A549 (cell line): Measurements from ENCODE around the gene ZNF619. TPM values are rescaled to one million over a fixed set of nuclear protein-coding genes. Genes with fewer than 3 reads are reported as not detected.

Source experiments
- CEBPB ChIP-seq, 2 experiments: fragments of >200 bp in 1 of 2; sonication (Bioruptor Twin) in 1 of 2; formaldehyde crosslinking in 1 of 2; IDR thresholded peaks; 2 replicates each; pipeline ENCODE4 v1.6.1; 2012 to 2016
- CHD4 ChIP-seq: fragments of 200-600 bp; sonication (generic); IDR thresholded peaks from 2 replicates; pipeline ENCODE4 v1.6.1; 2016; ENCODE audit warnings: antibody characterized with exemption, mild to moderate bottlenecking, borderline replicate concordance
- HEYL ChIP-seq: fragments of 250-450 bp; sonication (Bioruptor Pico); IDR thresholded peaks from 2 replicates; pipeline ENCODE4 v1.8.0; 2021; ENCODE audit warnings: mild to moderate bottlenecking, moderate library complexity
- PHF8 ChIP-seq: fragments of 200-600 bp; sonication (generic); IDR thresholded peaks from 2 replicates; pipeline ENCODE4 v1.6.1; 2016; ENCODE audit warnings: low read depth, mild to moderate bottlenecking, antibody characterized with exemption, moderate library complexity, borderline replicate concordance
- RAD21 ChIP-seq, 2 experiments: fragments of >200 bp in 1 of 2; sonication (Bioruptor Twin) in 1 of 2; formaldehyde crosslinking in 1 of 2; IDR thresholded peaks in 1 of 2; conservative IDR thresholded peaks in 1 of 2; 2 replicates in 1 of 2; 3 replicates in 1 of 2; pipeline ENCODE4 v1.6.1; 2012 to 2018; ENCODE audit warnings: inconsistent platforms in 1 of 2
- RARB ChIP-seq: fragments of 250-450 bp; sonication (Bioruptor Pico); IDR thresholded peaks from 2 replicates; pipeline ENCODE4 v1.8.0; 2021; ENCODE audit warnings: mild to moderate bottlenecking, moderate library complexity
- SMC3 ChIP-seq: fragments of >200 bp; sonication (Bioruptor Twin); formaldehyde crosslinking; IDR thresholded peaks from 3 replicates; pipeline ENCODE4 v1.6.1; 2018; ENCODE audit warnings: inconsistent platforms
- polyA plus RNA-seq, 4 experiments: library from polyadenylated mRNA; depleted of rRNA in 3 of 4; stranded (reverse); fragments of >200 nt; fragmentation: RNase III in 1 of 4; extraction: RNeasy Plus Mini Kit Qiagen cat#74134 plus additional on column Dnase treatment in 1 of 4; gene quantifications; 2 replicates in 3 of 4; 3 replicates in 1 of 4; pipeline ENCODE4 v1.2.3, GENCODE V29; 2011 to 2017
- TF ChIP-seq, protein P1 (sequence below): fragments of >200 bp; sonication (Bioruptor Twin); formaldehyde crosslinking; IDR thresholded peaks from 3 replicates; pipeline ENCODE4 v1.6.1; 2016
- TF ChIP-seq, protein P2 (sequence below): fragments of 200-600 bp; sonication (generic); IDR thresholded peaks from 2 replicates; pipeline ENCODE4 v1.6.1; 2016; ENCODE audit warnings: antibody characterized with exemption, mild to moderate bottlenecking, moderate library complexity
- TF ChIP-seq, protein P3 (sequence below): fragments of 250-450 bp; sonication (Bioruptor Pico); IDR thresholded peaks from 2 replicates; pipeline ENCODE4 v1.5.0; 2021; ENCODE audit warnings: mild to moderate bottlenecking, moderate library complexity, borderline replicate concordance
- TF ChIP-seq, protein P4 (sequence below): IDR thresholded peaks from 2 replicates; pipeline ENCODE4 v1.6.1; 2012
- TF ChIP-seq, protein P5 (sequence below): fragments of 150-350 bp; IDR thresholded peaks from 2 replicates; pipeline ENCODE4 v1.6.1; 2014; ENCODE audit warnings: low read depth, mild to moderate bottlenecking, low read length
- TF ChIP-seq, protein P6 (sequence below): IDR thresholded peaks from 2 replicates; pipeline ENCODE4 v1.6.1; 2012; ENCODE audit warnings: low read depth, borderline replicate concordance

Gene ZNF619
- polyA plus RNA-seq, 2 of the 4 experiments (the other 2 are of a cell fraction), result 2.2 to 4.1 TPM

DNA sequence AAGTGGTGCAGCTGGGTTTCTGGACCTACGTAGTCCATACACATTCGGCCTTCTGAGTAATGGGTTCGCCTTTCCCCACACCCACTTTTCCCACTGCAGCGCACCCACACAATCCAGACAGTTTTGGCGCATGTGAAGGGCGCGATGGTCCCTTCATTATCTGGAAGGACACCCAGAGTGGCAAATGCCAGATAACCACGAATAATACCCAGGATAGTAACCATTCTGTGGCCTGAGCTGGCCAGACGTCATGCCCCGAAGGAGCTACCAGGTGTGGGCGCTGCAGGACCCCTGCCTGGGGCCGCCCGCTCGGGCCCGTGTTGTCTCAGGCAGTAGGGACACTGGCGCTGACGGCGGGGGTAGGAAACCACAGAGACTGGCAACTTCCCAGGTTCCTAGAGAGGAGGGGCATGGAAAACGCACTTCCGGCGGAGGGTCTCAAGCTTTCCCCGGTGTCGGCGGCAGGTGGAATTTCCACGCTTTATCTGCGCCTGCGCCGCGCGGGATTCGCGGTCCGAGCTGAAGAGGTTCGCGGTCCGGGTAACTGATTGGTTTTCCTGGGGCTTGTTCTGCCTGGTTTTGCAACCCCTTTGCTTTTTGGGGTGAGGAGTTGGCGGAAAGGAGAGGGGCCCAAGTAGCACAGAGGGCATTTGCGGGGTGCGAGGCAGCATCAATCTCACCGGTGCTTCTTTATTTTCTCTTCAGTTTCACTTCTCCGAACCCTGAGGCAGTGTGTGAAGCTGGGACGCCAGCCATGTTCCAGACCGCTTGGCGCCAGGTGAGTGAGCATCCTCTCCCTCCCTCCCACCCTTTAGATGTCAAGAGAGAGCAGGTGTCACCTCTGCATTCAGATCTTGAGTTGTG lies 28.9 kb downstream of the ZNF619 start, which contains the start of gene ZNF620 (continued):
- no peak for TF ChIP-seq HEYL (CRISPR knock-in tag)
- TF ChIP-seq CEBPB (IDR thresholded peaks at IDR 0.05), result no peak; a peak in 1 of 4 replicates
- TF ChIP-seq, protein P1, sequence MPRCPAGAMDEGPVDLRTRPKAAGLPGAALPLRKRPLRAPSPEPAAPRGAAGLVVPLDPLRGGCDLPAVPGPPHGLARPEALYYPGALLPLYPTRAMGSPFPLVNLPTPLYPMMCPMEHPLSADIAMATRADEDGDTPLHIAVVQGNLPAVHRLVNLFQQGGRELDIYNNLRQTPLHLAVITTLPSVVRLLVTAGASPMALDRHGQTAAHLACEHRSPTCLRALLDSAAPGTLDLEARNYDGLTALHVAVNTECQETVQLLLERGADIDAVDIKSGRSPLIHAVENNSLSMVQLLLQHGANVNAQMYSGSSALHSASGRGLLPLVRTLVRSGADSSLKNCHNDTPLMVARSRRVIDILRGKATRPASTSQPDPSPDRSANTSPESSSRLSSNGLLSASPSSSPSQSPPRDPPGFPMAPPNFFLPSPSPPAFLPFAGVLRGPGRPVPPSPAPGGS, result peak; percentile 53; the same call in 1 of the 3 replicates
- TF ChIP-seq RAD21 (conservative IDR thresholded peaks at IDR 0.05 in 1 of 2, IDR thresholded peaks at IDR 0.05 in 1 of 2), result no peak
- TF ChIP-seq CHD4, result no peak
- no peak for TF ChIP-seq RARB (CRISPR knock-in tag)
- TF ChIP-seq, protein P2, sequence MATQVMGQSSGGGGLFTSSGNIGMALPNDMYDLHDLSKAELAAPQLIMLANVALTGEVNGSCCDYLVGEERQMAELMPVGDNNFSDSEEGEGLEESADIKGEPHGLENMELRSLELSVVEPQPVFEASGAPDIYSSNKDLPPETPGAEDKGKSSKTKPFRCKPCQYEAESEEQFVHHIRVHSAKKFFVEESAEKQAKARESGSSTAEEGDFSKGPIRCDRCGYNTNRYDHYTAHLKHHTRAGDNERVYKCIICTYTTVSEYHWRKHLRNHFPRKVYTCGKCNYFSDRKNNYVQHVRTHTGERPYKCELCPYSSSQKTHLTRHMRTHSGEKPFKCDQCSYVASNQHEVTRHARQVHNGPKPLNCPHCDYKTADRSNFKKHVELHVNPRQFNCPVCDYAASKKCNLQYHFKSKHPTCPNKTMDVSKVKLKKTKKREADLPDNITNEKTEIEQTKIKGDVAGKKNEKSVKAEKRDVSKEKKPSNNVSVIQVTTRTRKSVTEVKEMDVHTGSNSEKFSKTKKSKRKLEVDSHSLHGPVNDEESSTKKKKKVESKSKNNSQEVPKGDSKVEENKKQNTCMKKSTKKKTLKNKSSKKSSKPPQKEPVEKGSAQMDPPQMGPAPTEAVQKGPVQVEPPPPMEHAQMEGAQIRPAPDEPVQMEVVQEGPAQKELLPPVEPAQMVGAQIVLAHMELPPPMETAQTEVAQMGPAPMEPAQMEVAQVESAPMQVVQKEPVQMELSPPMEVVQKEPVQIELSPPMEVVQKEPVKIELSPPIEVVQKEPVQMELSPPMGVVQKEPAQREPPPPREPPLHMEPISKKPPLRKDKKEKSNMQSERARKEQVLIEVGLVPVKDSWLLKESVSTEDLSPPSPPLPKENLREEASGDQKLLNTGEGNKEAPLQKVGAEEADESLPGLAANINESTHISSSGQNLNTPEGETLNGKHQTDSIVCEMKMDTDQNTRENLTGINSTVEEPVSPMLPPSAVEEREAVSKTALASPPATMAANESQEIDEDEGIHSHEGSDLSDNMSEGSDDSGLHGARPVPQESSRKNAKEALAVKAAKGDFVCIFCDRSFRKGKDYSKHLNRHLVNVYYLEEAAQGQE, result no peak
- 0 out of 3 replicates have a peak, but pooled peaks have one; percentile 21 for TF ChIP-seq SMC3
- TF ChIP-seq, protein P3, sequence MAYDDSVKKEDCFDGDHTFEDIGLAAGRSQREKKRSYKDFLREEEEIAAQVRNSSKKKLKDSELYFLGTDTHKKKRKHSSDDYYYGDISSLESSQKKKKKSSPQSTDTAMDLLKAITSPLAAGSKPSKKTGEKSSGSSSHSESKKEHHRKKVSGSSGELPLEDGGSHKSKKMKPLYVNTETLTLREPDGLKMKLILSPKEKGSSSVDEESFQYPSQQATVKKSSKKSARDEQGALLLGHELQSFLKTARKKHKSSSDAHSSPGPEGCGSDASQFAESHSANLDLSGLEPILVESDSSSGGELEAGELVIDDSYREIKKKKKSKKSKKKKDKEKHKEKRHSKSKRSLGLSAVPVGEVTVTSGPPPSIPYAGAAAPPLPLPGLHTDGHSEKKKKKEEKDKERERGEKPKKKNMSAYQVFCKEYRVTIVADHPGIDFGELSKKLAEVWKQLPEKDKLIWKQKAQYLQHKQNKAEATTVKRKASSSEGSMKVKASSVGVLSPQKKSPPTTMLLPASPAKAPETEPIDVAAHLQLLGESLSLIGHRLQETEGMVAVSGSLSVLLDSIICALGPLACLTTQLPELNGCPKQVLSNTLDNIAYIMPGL (CRISPR knock-in tag), result no peak
- TF ChIP-seq, protein P4, sequence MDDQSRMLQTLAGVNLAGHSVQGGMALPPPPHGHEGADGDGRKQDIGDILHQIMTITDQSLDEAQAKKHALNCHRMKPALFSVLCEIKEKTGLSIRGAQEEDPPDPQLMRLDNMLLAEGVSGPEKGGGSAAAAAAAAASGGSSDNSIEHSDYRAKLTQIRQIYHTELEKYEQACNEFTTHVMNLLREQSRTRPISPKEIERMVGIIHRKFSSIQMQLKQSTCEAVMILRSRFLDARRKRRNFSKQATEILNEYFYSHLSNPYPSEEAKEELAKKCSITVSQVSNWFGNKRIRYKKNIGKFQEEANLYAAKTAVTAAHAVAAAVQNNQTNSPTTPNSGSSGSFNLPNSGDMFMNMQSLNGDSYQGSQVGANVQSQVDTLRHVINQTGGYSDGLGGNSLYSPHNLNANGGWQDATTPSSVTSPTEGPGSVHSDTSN, result no peak
- no peak; the same call in 1 of the 2 replicates for TF ChIP-seq PHF8
- TF ChIP-seq, protein P5, sequence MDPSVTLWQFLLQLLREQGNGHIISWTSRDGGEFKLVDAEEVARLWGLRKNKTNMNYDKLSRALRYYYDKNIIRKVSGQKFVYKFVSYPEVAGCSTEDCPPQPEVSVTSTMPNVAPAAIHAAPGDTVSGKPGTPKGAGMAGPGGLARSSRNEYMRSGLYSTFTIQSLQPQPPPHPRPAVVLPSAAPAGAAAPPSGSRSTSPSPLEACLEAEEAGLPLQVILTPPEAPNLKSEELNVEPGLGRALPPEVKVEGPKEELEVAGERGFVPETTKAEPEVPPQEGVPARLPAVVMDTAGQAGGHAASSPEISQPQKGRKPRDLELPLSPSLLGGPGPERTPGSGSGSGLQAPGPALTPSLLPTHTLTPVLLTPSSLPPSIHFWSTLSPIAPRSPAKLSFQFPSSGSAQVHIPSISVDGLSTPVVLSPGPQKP, result no peak
- TF ChIP-seq, protein P6, sequence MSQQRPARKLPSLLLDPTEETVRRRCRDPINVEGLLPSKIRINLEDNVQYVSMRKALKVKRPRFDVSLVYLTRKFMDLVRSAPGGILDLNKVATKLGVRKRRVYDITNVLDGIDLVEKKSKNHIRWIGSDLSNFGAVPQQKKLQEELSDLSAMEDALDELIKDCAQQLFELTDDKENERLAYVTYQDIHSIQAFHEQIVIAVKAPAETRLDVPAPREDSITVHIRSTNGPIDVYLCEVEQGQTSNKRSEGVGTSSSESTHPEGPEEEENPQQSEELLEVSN, result peak; percentile 72; the same call in 1 of the 2 replicates
